IMR-90 (cell line): ENCODE measurements around the gene CADM2. TPM values are rescaled to one million over a fixed set of nuclear protein-coding genes. Genes with fewer than 3 reads are reported as not detected.

Experiments used
- ATAC-seq: fragments of 200-7000 bp; cut with Tn5 transposase; 2 replicates; pipeline ENCODE4 v1.9.1; 2020; ENCODE audit warnings: low read depth, mild to moderate bottlenecking, moderate library complexity
- BruUV-seq: library from RNA; stranded (reverse); fragments of 400-500 nt; replicated peaks from 2 replicates; lab custom pipeline; 2021; lab: Mats Ljungman, UMichigan
- CTCF ChIA-PET: fragments of 300-600 bp; formaldehyde crosslinking; extraction: SDS; loops from one replicate; lab custom pipeline; 2021; ENCODE audit warnings: antibody characterized with exemption; lab: Yijun Ruan, JAX
- POLR2A ChIA-PET: fragments of 300-600 bp; sonication (Branson Sonifier 250); formaldehyde crosslinking; loops from one replicate; lab custom pipeline; 2022; ENCODE audit warnings: antibody characterized with exemption; ENCODE audit not compliant: unreplicated experiment; lab: Charles Lee
- DNase-seq: peaks from one replicate; pipeline ENCODE4 v3.0.0; 2013
- H2AFZ ChIP-seq: replicated peaks from 2 replicates; pipeline ENCODE3; 2013; ENCODE audit warnings: low read length, mild to moderate bottlenecking; ENCODE audit not compliant: poor library complexity
- H2AK5ac ChIP-seq: 2 replicates; pipeline ENCODE4 v1.6.1; 2013; ENCODE audit warnings: low read depth, low read length, inconsistent platforms
- H2AK9ac ChIP-seq: replicated peaks from 2 replicates; pipeline ENCODE3; 2013; ENCODE audit warnings: mild to moderate bottlenecking, low read depth, low read length, moderate library complexity; ENCODE audit not compliant: poor library complexity
- H2BK120ac ChIP-seq: 2 replicates; pipeline ENCODE4 v1.6.1; 2013; ENCODE audit warnings: low read depth, low read length, inconsistent platforms
- H2BK15ac ChIP-seq: 3 replicates; pipeline ENCODE4 v1.6.1; 2013; ENCODE audit warnings: low read depth, low read length, inconsistent platforms
- H2BK20ac ChIP-seq: 2 replicates; pipeline ENCODE4 v1.6.1; 2013; ENCODE audit warnings: low read depth, mild to moderate bottlenecking, inconsistent platforms, low read length, moderate library complexity
- H2BK5ac ChIP-seq: 2 replicates; pipeline ENCODE4 v1.6.1; 2013; ENCODE audit warnings: mild to moderate bottlenecking, low read depth, low read length, inconsistent platforms; ENCODE audit not compliant: poor library complexity, severe bottlenecking
- H3K14ac ChIP-seq: replicated peaks from 2 replicates; pipeline ENCODE4 v1.6.1; 2013; ENCODE audit warnings: low read depth, low read length, inconsistent platforms
- H3K18ac ChIP-seq: 2 replicates; pipeline ENCODE4 v1.6.1; 2013; ENCODE audit warnings: low read depth, low read length, control low read depth
- H3K23ac ChIP-seq: 2 replicates; pipeline ENCODE4 v1.6.1; 2013; ENCODE audit warnings: low read depth, low read length, inconsistent platforms
- H3K27ac ChIP-seq: 2 replicates; pipeline ENCODE4 v1.5.1; 2013; ENCODE audit warnings: mild to moderate bottlenecking, control low read depth, low read length; ENCODE audit not compliant: insufficient read depth
- H3K27me3 ChIP-seq: 2 replicates; pipeline ENCODE4 v1.6.1; 2013; ENCODE audit warnings: low read length; ENCODE audit not compliant: control insufficient read depth, insufficient read depth
- H3K36me3 ChIP-seq: 2 replicates; pipeline ENCODE4 v1.6.1; 2013; ENCODE audit warnings: low read length, mixed read lengths; ENCODE audit not compliant: control insufficient read depth, insufficient read depth
- H3K4ac ChIP-seq: 2 replicates; pipeline ENCODE4 v1.6.1; 2013; ENCODE audit warnings: low read depth, low read length, inconsistent platforms
- H3K4me1 ChIP-seq: 2 replicates; pipeline ENCODE4 v1.6.1; 2013; ENCODE audit warnings: low read length, mixed read lengths; ENCODE audit not compliant: control insufficient read depth, insufficient read depth
- H3K4me2 ChIP-seq: 2 replicates; pipeline ENCODE4 v1.6.1; 2013; ENCODE audit warnings: low read depth, mild to moderate bottlenecking, control low read depth, low read length, moderate library complexity
- H3K4me3 ChIP-seq: 2 replicates; pipeline ENCODE4 v1.5.1; 2013; ENCODE audit warnings: low read depth, mild to moderate bottlenecking, control low read depth, low read length, moderate library complexity; ENCODE audit not compliant: insufficient read depth
- H3K56ac ChIP-seq: 2 replicates; pipeline ENCODE4 v1.6.1; 2013; ENCODE audit warnings: low read length, inconsistent platforms; ENCODE audit not compliant: insufficient read depth; ENCODE audit errors: extremely low read depth
- H3K79me1 ChIP-seq, 2 experiments: 2 replicates each; pipeline ENCODE4 v1.6.1; 2013; ENCODE audit warnings: low read length in 2 of 2, inconsistent platforms in 1 of 2, low read depth in 1 of 2
- H3K9ac ChIP-seq: 2 replicates; pipeline ENCODE4 v1.6.1; 2013; ENCODE audit warnings: low read depth, low read length, control low read depth
- H3K9me1 ChIP-seq: 2 replicates; pipeline ENCODE4 v1.6.1; 2013; ENCODE audit warnings: low read length, inconsistent platforms; ENCODE audit not compliant: insufficient read depth
- H3K9me3 ChIP-seq: 2 replicates; pipeline ENCODE4 v1.6.1; 2013; ENCODE audit warnings: low read length; ENCODE audit not compliant: control insufficient read depth, insufficient read depth
- H4K20me1 ChIP-seq: 2 replicates; pipeline ENCODE4 v1.6.1; 2013; ENCODE audit warnings: low read length, inconsistent platforms; ENCODE audit not compliant: insufficient read depth
- H4K5ac ChIP-seq: 2 replicates; pipeline ENCODE4 v1.6.1; 2013; ENCODE audit warnings: mild to moderate bottlenecking, low read depth, low read length, control low read depth
- H4K8ac ChIP-seq, 2 experiments: 2 replicates each; pipeline ENCODE4 v1.6.1; 2013; ENCODE audit warnings: low read depth in 2 of 2, low read length in 2 of 2, control low read depth in 1 of 2, inconsistent platforms in 1 of 2
- H4K91ac ChIP-seq: 2 replicates; pipeline ENCODE4 v1.6.1; 2013; ENCODE audit warnings: low read depth, low read length, inconsistent platforms; ENCODE audit not compliant: insufficient read depth
- BHLHE40 ChIP-seq: fragments of 150-350 bp; IDR thresholded peaks from 2 replicates; pipeline ENCODE4 v1.6.1; 2016; ENCODE audit warnings: mild to moderate bottlenecking, low read depth, low read length
- CTCF ChIP-seq: conservative IDR thresholded peaks from 2 replicates; pipeline ENCODE4 v1.5.1; 2012; ENCODE audit warnings: mild to moderate bottlenecking, low read depth, low read length, improper control_type of control experiment
- MXI1 ChIP-seq: IDR thresholded peaks from 2 replicates; pipeline ENCODE4 v1.6.1; 2012; ENCODE audit warnings: low read depth, mild to moderate bottlenecking, low read length, moderate library complexity, borderline replicate concordance
- WGBS, 2 experiments: methylation state at CpG; one replicate each; pipeline versions ENCODE4 v1.1.5 to v1.1.7; 2013; ENCODE audit warnings: missing lambda C conversion rate in 2 of 2; ENCODE audit not compliant: insufficient read length in 1 of 2; ENCODE audit errors: extremely low coverage in 2 of 2; 5-methylcytosine and 5-hydroxymethylcytosine counted together
- dilution Hi-C: fragments of 300-500 bp; cut with HindIII; formaldehyde crosslinking; loops from one replicate; pipeline ENCODE4 v1.14.3; 2018; ENCODE audit warnings: low sequenced_read_pairs; ENCODE audit not compliant: unreplicated experiment
- in situ Hi-C: fragments of 300-500 bp; cut with MboI; formaldehyde crosslinking; loops from 3 replicates; pipeline ENCODE4 v1.14.3; 2019; ENCODE audit warnings: low sequenced_read_pairs, inconsistent platforms, mixed read lengths
- intact Hi-C: fragments of 100-400 bp; cut with micrococcal nuclease; formaldehyde crosslinking; loops from 2 replicates; pipeline ENCODE4 v1.10.0; 2022
- microRNA-seq, 2 experiments: library from miRNA; stranded (forward) in 1 of 2; unstranded in 1 of 2; fragments of 10-50 nt in 1 of 2; fragments of <30 nt in 1 of 2; gene quantifications in 1 of 2; microRNA quantifications in 1 of 2; one replicate each; pipeline versions ENCODE3 to v1.1.0; 2013 to 2020; ENCODE audit not compliant: insufficient read depth in 1 of 2, insufficient read length in 1 of 2, unreplicated experiment in 1 of 2
- polyA plus RNA-seq, 3 experiments: library from polyadenylated mRNA; depleted of rRNA; stranded (reverse); fragments of >200 nt; gene quantifications; 2 replicates each; pipeline ENCODE4 v1.2.3, GENCODE V29; 2012; ENCODE audit warnings: low replicate concordance in 1 of 3
- small RNA-seq, 5 experiments: library from RNA; depleted of rRNA; stranded (forward); fragments of <200 nt; gene quantifications; one replicate each; pipeline ENCODE3, GENCODE V24; 2012
- total RNA-seq: library from RNA; depleted of rRNA; stranded (reverse); fragments of >200 nt; gene quantifications from 2 replicates; pipeline ENCODE4 v1.2.3, GENCODE V29; 2012

Gene CADM2
- total and polyA plus RNA-seq, 2 of the 4 experiments (the other 2 are of a cell fraction), result not detected

- H2BK120ac ChIP-seq, result no peak overlapping the region
- H3K9me1 ChIP-seq, result no peaks in the 10 kb centered on the region
- TF ChIP-seq CTCF, result no peak
- no peak for TF ChIP-seq MXI1
- no peak for TF ChIP-seq BHLHE40
- H4K5ac ChIP-seq, result no peak overlapping the region
- no peaks in the 10 kb centered on the region for H3K27me3 ChIP-seq
- no peak overlapping the region for H2BK15ac ChIP-seq
- peaks cover 10% of the 10 kb centered on the region; the same call in 1 of the 2 replicates for H3K9me3 ChIP-seq
- no peak overlapping the region for H3K18ac ChIP-seq
- no peak for ATAC-seq
- no peak overlapping the region for H2AFZ ChIP-seq
- no peak for DNase-seq
- H3K23ac ChIP-seq, result no peak overlapping the region
- no peak overlapping the region for H3K27ac ChIP-seq
- intact Hi-C loops, result no loop called here
- H4K20me1 ChIP-seq, result no peaks in the 10 kb centered on the region
- CTCF ChIA-PET, result no interaction called here
- H2BK20ac ChIP-seq, result no peak overlapping the region
- H3K79me1 ChIP-seq, result no peaks in the 10 kb centered on the region
- no peak overlapping the region for H3K4ac ChIP-seq
- H3K4me2 ChIP-seq, result no peak overlapping the region
- no peak overlapping the region for H4K8ac ChIP-seq
- no peak overlapping the region for H2AK5ac ChIP-seq
- H3K56ac ChIP-seq, result no peak overlapping the region
- dilution Hi-C loops, result no loop called here
- in situ Hi-C loops, result no loop called here
- H3K4me3 ChIP-seq, result no peak overlapping the region
- no peak overlapping the region for H3K14ac ChIP-seq
- H3K4me1 ChIP-seq, result no peaks in the 10 kb centered on the region
- no peak overlapping the region for H2AK9ac ChIP-seq
- H2BK5ac ChIP-seq, result no peak overlapping the region
- H3K9ac ChIP-seq, result no peak overlapping the region
- no CpG with 5 or more reads among the region's 2 CpGs for WGBS, 2 experiments
- no peak overlapping the region for H4K91ac ChIP-seq
- POLR2A ChIA-PET, result no interaction called here
- BruUV-seq, result no TSS peak
- no peaks in the 10 kb centered on the region for H3K36me3 ChIP-seq
These were observed 1150.6 kb downstream of the CADM2 start for GRCh38 chr3:86109434-86109833.

Small RNA genes lying within 50 kb of the gene (microRNA-seq; reads per million reads assigned to microRNA genes)
- 0 reads per million in 2 experiments for gene MIR5688

Small RNA genes lying within 50 kb of the gene (small RNA-seq; reads per million reads assigned to genes)
- gene MIR5688, result 0 reads per million in 5 experiments
